ENCODE results near the gene AGBL1.

- TF ChIP-seq CTCF (IDR thresholded peaks at IDR 0.05; ENCODE audit: insufficient read depth, low read length, poor library complexity, severe bottlenecking) (no peak), EZH2phosphoT487 (conservative IDR thresholded peaks at IDR 0.05; ENCODE audit: low read length) (no peak)
Observed at GRCh38 chr15:86555939-86556338, 476.3 kb downstream of the AGBL1 start.

Data from SU-DHL-6 (cell line).